Esophagus muscularis mucosa (tissue), 3 donors: ENCODE measurements around the gene HFE.

ENCODE experiments used
- POLR2A ChIP-seq: fragments of 450-650 bp; IDR thresholded peaks from one replicate; pipeline ENCODE4 v1.6.1; 2017; ENCODE audit warnings: antibody characterized with exemption, moderate library complexity, mild to moderate bottlenecking, low read depth
- POLR2AphosphoS5 ChIP-seq, 2 donors: sonication (generic); formaldehyde crosslinking; IDR thresholded peaks; one replicate each; pipeline ENCODE4 v1.6.1; 2017; ENCODE audit warnings: antibody characterized with exemption in 2 of 2
- TF ChIP-seq, protein P1 (sequence below), 3 experiments: fragments of 200-600 bp in 2 of 3; fragments of 450-650 bp in 1 of 3; sonication (generic) in 2 of 3; IDR thresholded peaks; one replicate each; pipeline ENCODE4 v1.5.1; 2017 to 2019; ENCODE audit warnings: antibody characterized with exemption in 3 of 3, mild to moderate bottlenecking in 2 of 3, moderate library complexity in 1 of 3

DNA sequence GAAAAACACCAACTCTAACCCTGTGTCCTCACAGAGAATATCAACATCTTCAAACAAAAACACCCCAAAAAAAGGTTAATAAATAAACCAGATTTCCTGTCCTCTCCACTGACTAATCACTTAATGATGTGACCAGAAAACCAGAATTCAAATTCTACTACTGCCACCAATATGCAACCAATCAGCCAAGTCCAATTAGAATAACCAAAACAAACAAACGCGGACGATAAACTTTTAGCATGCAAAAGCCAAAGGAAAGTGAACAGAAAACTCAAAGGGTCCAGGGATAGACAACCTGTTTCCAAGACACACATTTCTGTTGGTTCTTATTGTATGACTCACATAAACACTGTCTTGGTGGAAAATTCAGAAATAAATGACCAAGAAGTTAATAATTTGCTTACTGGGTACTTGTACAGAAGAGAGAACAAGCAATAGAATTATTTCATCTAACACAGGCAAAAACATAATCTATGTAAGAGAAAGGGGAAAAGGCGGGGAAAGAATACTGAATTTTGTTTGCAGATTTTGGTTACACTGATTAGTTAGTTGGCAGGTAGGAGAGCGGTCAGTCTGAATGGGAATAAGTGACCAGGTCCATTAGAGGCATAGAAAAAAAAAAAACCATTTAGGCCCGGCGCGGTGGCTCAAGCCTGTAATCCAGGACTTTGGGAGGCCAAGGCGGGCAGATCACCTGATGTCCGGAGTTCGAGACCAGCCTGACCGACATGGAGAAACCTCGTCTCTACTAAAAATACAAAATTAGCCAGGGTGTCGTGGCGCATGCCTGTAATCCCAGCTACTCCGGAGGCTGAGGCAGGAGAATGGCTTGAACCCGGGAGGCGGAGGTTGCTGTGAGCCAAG, 34.1 kb downstream of the HFE start:
- TF ChIP-seq, protein P1, sequence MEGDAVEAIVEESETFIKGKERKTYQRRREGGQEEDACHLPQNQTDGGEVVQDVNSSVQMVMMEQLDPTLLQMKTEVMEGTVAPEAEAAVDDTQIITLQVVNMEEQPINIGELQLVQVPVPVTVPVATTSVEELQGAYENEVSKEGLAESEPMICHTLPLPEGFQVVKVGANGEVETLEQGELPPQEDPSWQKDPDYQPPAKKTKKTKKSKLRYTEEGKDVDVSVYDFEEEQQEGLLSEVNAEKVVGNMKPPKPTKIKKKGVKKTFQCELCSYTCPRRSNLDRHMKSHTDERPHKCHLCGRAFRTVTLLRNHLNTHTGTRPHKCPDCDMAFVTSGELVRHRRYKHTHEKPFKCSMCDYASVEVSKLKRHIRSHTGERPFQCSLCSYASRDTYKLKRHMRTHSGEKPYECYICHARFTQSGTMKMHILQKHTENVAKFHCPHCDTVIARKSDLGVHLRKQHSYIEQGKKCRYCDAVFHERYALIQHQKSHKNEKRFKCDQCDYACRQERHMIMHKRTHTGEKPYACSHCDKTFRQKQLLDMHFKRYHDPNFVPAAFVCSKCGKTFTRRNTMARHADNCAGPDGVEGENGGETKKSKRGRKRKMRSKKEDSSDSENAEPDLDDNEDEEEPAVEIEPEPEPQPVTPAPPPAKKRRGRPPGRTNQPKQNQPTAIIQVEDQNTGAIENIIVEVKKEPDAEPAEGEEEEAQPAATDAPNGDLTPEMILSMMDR (IDR thresholded peaks at IDR 0.05), result no peak
- no peak for TF ChIP-seq POLR2AphosphoS5 (IDR thresholded peaks at IDR 0.05)
- TF ChIP-seq POLR2A, result no peak
